PC-3 (cell line): Measurements from ENCODE around the gene USP3. TPM values are rescaled to one million over a fixed set of nuclear protein-coding genes. Genes with fewer than 3 reads are reported as not detected.

Experiments
- ATAC-seq: fragments of 200-7000 bp; cut with Tn5 transposase; 2 replicates; pipeline ENCODE4 v1.9.1; 2020; ENCODE audit warnings: mild to moderate bottlenecking, moderate library complexity
- BruUV-seq: library from RNA; stranded (reverse); fragments of 400-500 nt; replicated peaks from 2 replicates; lab custom pipeline; 2021; lab: Mats Ljungman, UMichigan
- CTCF ChIA-PET: fragments of 300-600 bp; sonication (Branson Sonifier 250); formaldehyde crosslinking; loops from one replicate; lab custom pipeline; 2022; ENCODE audit warnings: antibody characterized with exemption; lab: Charles Lee
- POLR2A ChIA-PET: fragments of 300-600 bp; sonication (Branson Sonifier 250); formaldehyde crosslinking; loops from one replicate; lab custom pipeline; 2022; ENCODE audit warnings: antibody characterized with exemption; ENCODE audit not compliant: unreplicated experiment; lab: Charles Lee
- DNase-seq: peaks from one replicate; pipeline ENCODE4 v3.0.0-alpha.2; 2015
- H2AFZ ChIP-seq: fragments of 300-600 bp; sonication (generic); 2 replicates; pipeline ENCODE4 v1.6.0; 2016; ENCODE audit warnings: antibody characterized with exemption, low read length
- H3F3A ChIP-seq: fragments of 300-600 bp; sonication (generic); one replicate; pipeline ENCODE4 v1.6.0; 2017; ENCODE audit warnings: antibody characterized with exemption, low read length, control low read depth, mild to moderate bottlenecking; ENCODE audit not compliant: unreplicated experiment
- H3K27ac ChIP-seq: fragments of 300-600 bp; sonication (generic); 2 replicates; pipeline ENCODE4 v1.5.1; 2016; ENCODE audit warnings: mild to moderate bottlenecking, low read length
- H3K27me3 ChIP-seq: fragments of 300-600 bp; sonication (generic); 2 replicates; pipeline ENCODE4 v1.6.1; 2016; ENCODE audit warnings: low read length, mixed read lengths
- H3K36me3 ChIP-seq: fragments of 300-600 bp; sonication (generic); 2 replicates; pipeline ENCODE4 v1.6.1; 2016; ENCODE audit warnings: low read depth, mixed run types, low read length, mixed read lengths
- H3K4me1 ChIP-seq: fragments of 300-600 bp; sonication (generic); 2 replicates; pipeline ENCODE4 v1.5.1; 2016; ENCODE audit warnings: low read length; ENCODE audit not compliant: insufficient read depth
- H3K4me2 ChIP-seq: fragments of 300-600 bp; sonication (generic); 2 replicates; pipeline ENCODE4 v1.6.0; 2016; ENCODE audit warnings: low read length
- H3K4me3 ChIP-seq: fragments of 300-600 bp; sonication (generic); 2 replicates; pipeline ENCODE4 v1.5.1; 2016; ENCODE audit warnings: mild to moderate bottlenecking, low read length, mixed read lengths
- H3K79me2 ChIP-seq: fragments of 300-600 bp; sonication (generic); 2 replicates; pipeline ENCODE4 v1.6.1; 2017; ENCODE audit warnings: low read length, mixed read lengths
- H3K9ac ChIP-seq: fragments of 300-600 bp; sonication (generic); 2 replicates; pipeline ENCODE4 v1.6.0; 2016; ENCODE audit warnings: mild to moderate bottlenecking, low read length
- H3K9me2 ChIP-seq: fragments of 300-600 bp; sonication (generic); replicated peaks from 2 replicates; pipeline ENCODE4 v1.6.1; 2016; ENCODE audit warnings: mixed run types, low read length, mixed read lengths
- H3K9me3 ChIP-seq: fragments of 300-600 bp; sonication (generic); 2 replicates; pipeline ENCODE4 v1.6.1; 2016; ENCODE audit warnings: low read length, mixed read lengths
- H4K20me1 ChIP-seq: fragments of 300-600 bp; sonication (generic); 2 replicates; pipeline ENCODE4 v1.6.1; 2016; ENCODE audit warnings: low read length, mixed read lengths
- EZH2 ChIP-seq: fragments of 300-600 bp; sonication (generic); IDR thresholded peaks from one replicate; pipeline ENCODE4 v1.6.1; 2017; ENCODE audit warnings: antibody characterized with exemption, mild to moderate bottlenecking, low read length; ENCODE audit not compliant: unreplicated experiment
- EZH2phosphoT487 ChIP-seq: fragments of 300-600 bp; sonication (generic); IDR thresholded peaks from 2 replicates; pipeline ENCODE4 v1.6.1; 2018; ENCODE audit warnings: mild to moderate bottlenecking, antibody characterized with exemption, low read length, borderline replicate concordance
- intact Hi-C: fragments of 100-400 bp; cut with micrococcal nuclease; formaldehyde crosslinking; loops from 2 replicates; pipeline ENCODE4 v1.9.0; 2023
- total RNA-seq: library from RNA; depleted of rRNA; stranded (reverse); fragments of >200 nt; gene quantifications from 2 replicates; pipeline ENCODE4 v1.2.3, GENCODE V29; 2014
- TF ChIP-seq, protein P1 (sequence below): fragments of 300-600 bp; sonication (generic); conservative IDR thresholded peaks from 2 replicates; pipeline ENCODE4 v1.5.1; 2017; ENCODE audit warnings: antibody characterized with exemption, low read depth, mild to moderate bottlenecking, low read length

USP3 gene
- total RNA-seq, 1 experiment from 2014 or later, result 26.9 TPM

DNA sequence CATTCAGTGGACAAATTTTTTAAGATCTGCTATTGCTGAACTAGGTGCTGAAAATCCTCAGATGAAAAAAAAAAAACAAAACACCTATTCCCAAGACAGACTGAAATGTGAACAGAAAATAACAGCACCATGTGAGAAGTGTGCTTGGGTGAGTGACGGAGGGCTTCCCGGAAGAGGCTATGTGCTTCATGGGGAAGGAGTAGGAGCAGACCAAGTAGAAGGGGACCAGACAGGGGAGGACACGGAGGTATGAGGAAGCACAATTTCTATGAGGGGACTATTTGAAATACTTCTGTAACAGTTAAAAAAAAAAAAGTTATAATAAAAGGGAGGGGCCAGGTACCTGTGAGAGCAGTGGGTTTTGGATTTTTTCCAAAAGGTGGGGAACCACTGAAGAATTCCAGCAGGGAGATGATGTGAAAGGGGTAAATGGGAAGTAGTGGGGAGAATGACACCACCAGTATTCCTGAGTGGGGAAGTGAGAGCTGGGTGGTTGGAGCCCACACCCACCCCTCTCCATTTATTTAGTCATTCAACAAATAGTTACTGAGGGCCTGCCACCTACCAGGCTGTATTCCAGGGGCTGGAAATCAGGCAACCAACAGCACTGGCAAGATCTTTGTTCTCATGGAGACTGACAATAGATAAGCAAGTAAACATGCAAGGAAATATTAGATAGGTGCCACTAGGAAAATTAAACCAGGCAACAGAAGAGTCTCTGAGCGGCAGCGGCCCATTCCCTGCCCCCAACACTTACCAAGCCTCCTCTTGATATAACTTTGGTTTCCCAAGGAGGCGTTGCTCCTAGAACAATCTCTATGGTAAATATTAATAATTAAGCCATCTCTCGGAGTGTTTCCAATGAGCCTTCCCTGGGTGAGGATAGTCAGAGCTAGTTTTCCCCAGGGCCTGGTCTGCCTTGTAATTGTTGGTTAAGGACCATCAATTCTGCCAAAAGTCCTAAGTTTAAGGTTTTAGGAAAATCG is 3.8 kb upstream of the USP3 start:
- ChIA-PET CTCF (interaction anchor here (0.7 kb wide), 2 partner anchors 10 to 100 kb away, joined by 3 read pairs; no protein-coding TSS in a partner anchor), POLR2A (interaction anchor here (0.7 kb wide), 2 partner anchors 31 to 100 kb away, joined by 3 to 6 read pairs; no protein-coding TSS in a partner anchor)
- no peaks in the 10 kb centered on the region for H3K36me3 ChIP-seq
- H3K9me2 ChIP-seq, result no peaks in the 10 kb centered on the region
- peaks cover 7% of the 10 kb centered on the region for H3K79me2 ChIP-seq
- peak overlapping the region; percentile 42; the same call in 1 of the 2 replicates for H2AFZ ChIP-seq
- TF ChIP-seq EZH2phosphoT487 (no peak), EZH2 (no peak)
- TF ChIP-seq, protein P1, sequence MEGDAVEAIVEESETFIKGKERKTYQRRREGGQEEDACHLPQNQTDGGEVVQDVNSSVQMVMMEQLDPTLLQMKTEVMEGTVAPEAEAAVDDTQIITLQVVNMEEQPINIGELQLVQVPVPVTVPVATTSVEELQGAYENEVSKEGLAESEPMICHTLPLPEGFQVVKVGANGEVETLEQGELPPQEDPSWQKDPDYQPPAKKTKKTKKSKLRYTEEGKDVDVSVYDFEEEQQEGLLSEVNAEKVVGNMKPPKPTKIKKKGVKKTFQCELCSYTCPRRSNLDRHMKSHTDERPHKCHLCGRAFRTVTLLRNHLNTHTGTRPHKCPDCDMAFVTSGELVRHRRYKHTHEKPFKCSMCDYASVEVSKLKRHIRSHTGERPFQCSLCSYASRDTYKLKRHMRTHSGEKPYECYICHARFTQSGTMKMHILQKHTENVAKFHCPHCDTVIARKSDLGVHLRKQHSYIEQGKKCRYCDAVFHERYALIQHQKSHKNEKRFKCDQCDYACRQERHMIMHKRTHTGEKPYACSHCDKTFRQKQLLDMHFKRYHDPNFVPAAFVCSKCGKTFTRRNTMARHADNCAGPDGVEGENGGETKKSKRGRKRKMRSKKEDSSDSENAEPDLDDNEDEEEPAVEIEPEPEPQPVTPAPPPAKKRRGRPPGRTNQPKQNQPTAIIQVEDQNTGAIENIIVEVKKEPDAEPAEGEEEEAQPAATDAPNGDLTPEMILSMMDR, result no peak
- intact Hi-C loops, result loop anchor here (2.0 to 5.0 kb wide), 2 partner anchors 34 to 213 kb away; no protein-coding TSS in a partner anchor
- peak overlapping the region; percentile 84 for H3K4me2 ChIP-seq
- no peaks in the 10 kb centered on the region for H4K20me1 ChIP-seq
- peak overlapping the region; percentile 92 for H3K9ac ChIP-seq
- peak; percentile 9; the same call in 1 of the 2 replicates for ATAC-seq
- peak; percentile 72 for DNase-seq
- H3K4me1 ChIP-seq, result peaks cover 64% of the 10 kb centered on the region
- peak overlapping the region; percentile 100 for H3K27ac ChIP-seq
- H3F3A ChIP-seq, result peaks cover 5% of the 10 kb centered on the region
- H3K27me3 ChIP-seq, result no peaks in the 10 kb centered on the region
- peak overlapping the region; percentile 57 for H3K4me3 ChIP-seq
- H3K9me3 ChIP-seq, result no peaks in the 10 kb centered on the region
- no TSS peak for BruUV-seq

DNA sequence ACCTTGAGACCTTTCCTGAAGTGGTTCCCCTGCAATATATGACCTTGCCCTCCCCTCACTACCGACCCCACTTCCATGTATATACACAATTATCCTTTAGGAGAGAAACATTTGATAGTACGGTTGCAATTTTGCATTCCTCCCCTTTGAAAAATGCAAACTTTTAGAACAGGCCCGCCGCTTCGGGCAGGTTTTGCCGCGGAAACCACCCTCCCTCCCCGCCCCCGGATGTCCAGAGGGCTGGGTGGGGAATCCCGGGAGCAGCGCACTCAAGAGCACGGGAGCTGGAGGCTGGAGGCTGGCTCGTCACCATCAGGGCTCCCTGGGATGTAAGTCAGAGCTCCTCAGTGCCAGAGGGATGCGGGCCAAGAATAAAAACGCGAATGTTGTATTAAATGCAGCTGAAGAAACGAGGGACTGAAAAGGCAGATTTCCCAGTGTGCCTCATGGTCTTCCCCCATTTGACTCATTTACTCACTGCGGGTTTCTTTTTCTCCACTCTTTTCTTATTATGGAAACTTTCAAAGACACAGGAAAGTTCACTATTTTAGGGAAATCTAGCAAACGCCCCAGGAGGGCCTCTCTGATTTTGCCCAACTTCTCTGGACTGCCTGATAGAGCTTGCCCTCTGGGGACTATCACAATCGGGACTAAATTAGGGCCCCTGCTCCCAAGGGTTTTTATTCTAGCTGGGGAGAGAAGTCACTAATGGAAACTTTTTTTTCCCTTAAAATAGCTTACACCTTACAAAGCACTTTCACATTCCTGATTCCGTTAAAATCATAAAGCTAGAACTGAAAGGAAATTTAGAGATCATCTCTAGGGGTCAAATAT is 2.9 kb upstream of the USP3 start:
- peaks cover 5% of the 10 kb centered on the region for H3F3A ChIP-seq
- ATAC-seq (peak; percentile 18), DNase-seq (peak; percentile 79)
- TF ChIP-seq, protein P1, result no peak
- TF ChIP-seq EZH2, result no peak
- no peak for TF ChIP-seq EZH2phosphoT487
- H3K4me1 ChIP-seq, result peaks cover 62% of the 10 kb centered on the region
- BruUV-seq, result no TSS peak
- H3K79me2 ChIP-seq, result peaks cover 16% of the 10 kb centered on the region
- ChIA-PET CTCF (interaction anchor here (0.7 kb wide), 2 partner anchors 11 to 100 kb away, joined by 3 read pairs; no protein-coding TSS in a partner anchor), POLR2A (interaction anchor here (0.7 kb wide), 2 partner anchors 32 to 99 kb away, joined by 3 to 6 read pairs; no protein-coding TSS in a partner anchor)
- H3K9me2 ChIP-seq, result no peaks in the 10 kb centered on the region
- H3K9me3 ChIP-seq, result no peaks in the 10 kb centered on the region
- H3K4me3 ChIP-seq, result peak overlapping the region; percentile 57
- peak overlapping the region; percentile 42; the same call in 1 of the 2 replicates for H2AFZ ChIP-seq
- peak overlapping the region; percentile 92 for H3K9ac ChIP-seq
- H3K27ac ChIP-seq, result peak overlapping the region; percentile 100
- H3K36me3 ChIP-seq, result no peaks in the 10 kb centered on the region
- H4K20me1 ChIP-seq, result peaks cover 9% of the 10 kb centered on the region
- no peaks in the 10 kb centered on the region for H3K27me3 ChIP-seq
- intact Hi-C loops, result loop anchor here (2.0 to 5.0 kb wide), 2 partner anchors 35 to 214 kb away; no protein-coding TSS in a partner anchor
- H3K4me2 ChIP-seq, result peak overlapping the region; percentile 84
